HG03280 (cell line): ENCODE measurements around the gene ANO2.
"Not testable (repeated sequence)": the region's sequence is repeated elsewhere in the genome, so short reads cannot be mapped to it uniquely, and the experiment has no call there.

Experiments used
- ATAC-seq: cut with Tn5 transposase; IDR thresholded peaks from one replicate; pipeline ENCODE4 v1.9.1; 2021; ENCODE audit warnings: mild to moderate bottlenecking, moderate library complexity; ENCODE audit not compliant: unreplicated experiment

Gene ANO2

GRCh38 chr12:5688226-5688625, 256.8 kb downstream of the ANO2 start:
- no peak for ATAC-seq

DNA sequence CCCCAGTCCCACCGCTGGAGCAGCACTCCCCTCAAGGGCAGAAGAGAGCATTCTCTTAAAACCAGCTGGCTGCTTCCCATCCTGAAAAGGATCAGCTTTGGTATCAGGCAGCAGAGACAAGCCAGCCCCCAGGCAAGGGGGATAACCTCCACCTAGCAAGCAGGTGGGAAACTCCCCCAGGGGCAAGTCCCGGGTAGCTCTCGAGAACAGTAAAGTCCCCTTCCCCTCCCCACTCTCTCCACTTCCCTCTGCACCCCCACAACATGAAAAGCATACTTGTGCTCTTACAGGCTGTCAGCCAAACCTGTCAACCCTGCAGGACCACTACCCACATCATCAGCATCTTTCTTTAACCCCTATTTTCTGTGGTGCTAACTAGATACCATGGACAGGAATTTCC, 259.1 kb downstream of the ANO2 start:
- ATAC-seq, result no peak

GRCh38 chr12:5684989-5685388, 260.1 kb downstream of the ANO2 start:
- ATAC-seq, result no peak

DNA sequence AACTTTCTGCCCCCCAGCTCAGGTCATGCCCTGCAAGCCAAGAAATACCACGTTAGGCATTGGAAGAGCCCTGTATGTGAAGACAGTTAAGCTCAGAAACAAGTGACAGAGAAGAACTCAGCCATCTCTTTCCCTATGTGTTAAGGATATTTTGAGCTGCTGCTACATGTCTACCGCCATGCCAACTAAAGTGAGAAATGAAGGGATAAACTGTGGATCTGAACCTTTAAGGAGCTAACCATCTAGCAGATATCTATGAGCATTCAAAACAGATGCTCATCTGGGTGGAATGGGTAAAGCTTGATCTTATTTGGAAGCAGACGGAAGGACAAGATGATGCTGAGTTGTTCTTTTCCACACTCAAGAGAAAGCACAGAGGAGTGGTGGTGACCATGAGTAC, 262.5 kb downstream of the ANO2 start:
- ATAC-seq, result no peak

DNA sequence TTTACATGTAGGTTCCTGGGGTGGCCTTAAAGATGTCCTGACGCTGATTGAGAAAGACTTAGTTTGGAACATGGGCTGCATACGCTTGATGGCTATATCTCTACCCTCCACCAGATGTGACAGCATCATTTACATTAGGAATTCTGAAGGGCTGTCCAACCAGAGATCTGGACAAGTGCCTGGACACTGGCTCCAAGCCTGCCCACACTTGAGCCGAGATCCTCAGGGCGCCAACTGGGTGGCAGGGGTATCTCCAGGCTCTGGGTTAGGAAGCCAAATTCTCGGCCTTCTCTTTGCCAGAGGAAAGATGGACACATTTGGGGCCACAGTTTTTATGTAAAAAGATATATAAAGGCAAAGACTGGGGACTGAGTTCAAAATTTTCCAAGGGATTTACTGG, 266.9 kb downstream of the ANO2 start:
- ATAC-seq, result no peak

DNA sequence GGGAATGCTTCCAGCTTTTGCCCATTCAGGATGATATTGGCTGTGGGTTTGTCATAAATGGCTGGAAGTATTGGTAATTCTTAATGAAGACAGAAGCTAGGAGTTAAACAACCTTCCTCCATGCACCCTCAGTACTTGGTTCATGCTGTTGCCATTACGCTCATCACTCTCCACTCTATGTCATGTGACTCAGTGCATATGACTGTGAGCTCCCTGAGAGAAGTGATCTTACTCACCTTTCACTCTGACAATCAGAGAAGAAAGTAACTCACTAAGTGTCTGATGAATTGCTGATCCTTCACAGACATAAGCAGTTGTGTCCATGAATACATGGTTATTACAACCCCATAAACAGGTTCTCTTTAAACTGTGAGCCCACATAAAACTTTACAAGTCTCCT, 275.4 kb downstream of the ANO2 start:
- not testable (repeated sequence) for ATAC-seq

GRCh38 chr12:5665615-5666014, 279.4 kb downstream of the ANO2 start:
- no peak for ATAC-seq

- no peak for ATAC-seq
These were observed 283.2 kb downstream of the ANO2 start for GRCh38 chr12:5661811-5662210.

DNA sequence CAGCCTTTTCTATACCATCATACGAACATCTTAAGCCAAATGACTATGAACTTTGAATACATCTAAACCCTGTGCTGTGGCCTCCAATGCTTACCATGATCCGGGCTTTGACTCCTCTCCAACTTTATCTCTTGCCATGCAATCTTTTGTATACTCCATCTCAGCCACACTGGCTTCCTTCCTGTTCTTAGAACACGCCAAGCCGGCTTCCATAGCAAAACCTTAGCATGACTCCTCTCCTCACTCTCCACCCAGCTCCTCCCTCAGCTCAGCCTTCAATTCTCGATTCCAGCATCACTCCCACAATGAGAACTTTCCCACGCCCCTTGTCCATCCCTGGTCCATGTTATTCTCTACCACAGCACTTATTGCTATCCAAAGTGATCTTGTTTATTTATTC, 284.8 kb downstream of the ANO2 start:
- ATAC-seq, result no peak

GRCh38 chr12:5658339-5658941, 286.6 kb downstream of the ANO2 start:
- not testable (repeated sequence) for ATAC-seq

DNA sequence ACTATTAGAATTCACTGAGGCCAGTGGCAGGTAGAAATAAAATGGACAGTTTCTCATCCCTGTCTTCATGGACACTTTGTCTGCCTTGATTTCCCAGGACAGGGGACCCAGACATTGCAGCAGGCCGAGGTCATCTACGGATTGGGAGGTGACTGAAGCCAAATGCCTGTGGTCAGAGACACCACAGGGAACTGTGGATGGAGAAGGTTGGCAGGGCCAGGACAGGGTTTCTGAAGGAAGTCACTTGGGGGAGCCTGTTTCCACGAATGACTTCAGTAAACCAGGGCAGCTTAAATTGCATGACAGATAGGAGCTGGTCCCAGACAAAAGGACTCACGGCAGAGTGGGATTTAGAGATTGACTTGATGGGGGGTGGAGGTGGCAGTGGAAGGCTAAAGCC, 288.2 kb downstream of the ANO2 start:
- ATAC-seq, result no peak

DNA sequence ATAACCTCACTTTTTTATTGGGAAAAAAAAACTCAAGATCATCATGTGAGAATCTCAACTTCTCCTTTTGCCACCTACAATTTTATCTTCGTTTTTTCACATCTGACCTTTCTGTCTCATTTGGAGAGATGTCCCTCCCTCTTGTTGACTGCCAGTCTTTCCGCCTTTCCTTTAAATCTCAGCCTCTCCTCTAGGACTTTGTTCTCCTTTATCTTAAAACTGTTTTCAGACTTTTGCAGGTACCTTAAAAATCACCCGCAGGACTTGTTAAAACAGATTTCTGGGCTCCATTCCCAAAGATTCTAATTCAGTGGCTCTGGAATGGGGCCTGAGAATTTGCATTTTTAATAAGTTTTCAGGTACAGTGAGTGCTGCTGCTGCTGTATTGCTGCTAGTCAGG, 289.9 kb downstream of the ANO2 start:
- ATAC-seq, result no peak

GRCh38 chr12:5654019-5654418, 291.0 kb downstream of the ANO2 start:
- ATAC-seq, result no peak

DNA sequence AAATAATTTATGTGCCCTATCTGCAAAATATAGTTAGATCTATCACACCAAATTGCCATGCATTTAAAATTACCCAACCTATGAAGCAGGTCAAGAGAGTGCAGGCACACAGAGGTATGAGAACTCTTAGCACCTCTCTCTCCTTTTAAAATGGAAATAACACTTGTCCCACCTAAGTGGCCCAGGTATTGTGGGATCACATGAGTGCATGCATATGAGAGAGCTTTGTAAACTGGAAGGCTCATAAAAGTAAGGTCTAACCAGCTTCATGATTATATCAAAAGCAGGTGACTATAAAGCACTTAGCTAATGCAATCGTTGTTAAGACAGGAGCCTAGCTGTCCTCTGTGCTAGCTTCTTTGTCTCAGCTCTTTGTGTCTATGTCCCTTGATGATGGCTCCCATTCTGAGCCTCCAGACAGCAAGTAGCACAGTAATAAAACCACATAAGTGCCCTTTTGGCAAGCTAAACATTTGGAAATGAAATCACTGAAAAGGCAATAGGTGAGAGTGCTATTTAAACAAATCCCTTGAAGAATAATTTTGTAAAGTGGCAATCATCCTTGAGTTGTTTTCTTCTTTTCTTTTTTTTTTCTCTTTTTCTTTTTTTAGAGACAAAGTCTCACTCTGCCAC, 294.1 kb downstream of the ANO2 start:
- ATAC-seq, result no peak

GRCh38 chr12:5650281-5650680, 294.8 kb downstream of the ANO2 start:
- ATAC-seq, result no peak

- ATAC-seq, result no peak
These were observed 296.2 kb downstream of the ANO2 start for GRCh38 chr12:5648692-5649359.

- no peak for ATAC-seq
These were observed 301.8 kb downstream of the ANO2 start for GRCh38 chr12:5643266-5643665.

GRCh38 chr12:5637698-5638097, 307.4 kb downstream of the ANO2 start:
- no peak for ATAC-seq

DNA sequence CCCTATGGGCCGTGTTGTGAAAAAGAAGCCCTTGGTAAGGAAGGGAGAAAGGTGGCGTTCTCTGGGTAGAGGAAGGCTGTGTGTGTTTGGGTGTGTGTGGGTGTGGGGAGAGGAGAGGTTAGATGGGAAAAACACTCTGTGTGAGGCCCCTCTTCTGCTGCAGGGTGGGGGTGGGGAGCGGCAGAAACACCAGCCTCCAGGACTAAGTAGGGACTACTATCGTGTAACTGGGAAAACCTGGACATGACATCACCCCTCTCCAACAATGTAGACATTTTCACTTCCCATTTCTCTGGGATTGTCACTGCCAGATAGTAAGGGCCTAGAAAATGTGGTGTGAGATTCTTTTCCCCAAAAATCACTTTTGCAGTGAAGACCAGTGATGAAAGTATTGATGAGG, 308.2 kb downstream of the ANO2 start:
- ATAC-seq, result no peak

DNA sequence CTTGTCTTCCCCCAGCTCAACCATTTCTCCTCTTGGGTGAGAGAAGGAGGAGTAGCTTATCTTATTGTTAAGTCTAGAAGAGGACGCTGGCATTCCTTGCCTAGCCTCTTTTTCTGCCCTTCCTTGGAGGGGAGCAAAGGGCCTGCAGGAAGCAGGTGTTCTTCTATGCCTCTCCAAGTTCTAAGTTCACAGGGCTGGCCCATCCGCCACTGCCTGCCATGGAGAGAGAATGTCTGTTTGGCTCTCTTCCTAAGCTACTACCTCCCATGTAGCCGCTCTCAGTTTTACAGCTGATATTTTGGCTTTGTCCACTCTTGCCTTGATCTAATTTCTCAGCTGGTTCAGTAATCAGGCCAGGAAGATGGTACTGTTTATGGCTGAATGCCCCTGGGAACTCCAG, 312.0 kb downstream of the ANO2 start:
- ATAC-seq, result no peak

GRCh38 chr12:5632453-5632852, 312.6 kb downstream of the ANO2 start:
- no peak for ATAC-seq

- no peak for ATAC-seq
These were observed 313.6 kb downstream of the ANO2 start for GRCh38 chr12:5631497-5631896.

- no peak for ATAC-seq
These were observed 314.3 kb downstream of the ANO2 start for GRCh38 chr12:5630726-5631125.
